GM19397 (cell line): ENCODE data around the gene CMKLR1.

Experiments used
- ATAC-seq: cut with Tn5 transposase; IDR thresholded peaks from one replicate; pipeline ENCODE4 v1.9.1; 2021; ENCODE audit warnings: mild to moderate bottlenecking, moderate library complexity; ENCODE audit not compliant: unreplicated experiment

CMKLR1 gene

GRCh38 chr12:108337235-108338223 lies 1.6 kb downstream of the CMKLR1 start:
- no peak for ATAC-seq

GRCh38 chr12:108335349-108336119 lies 3.6 kb downstream of the CMKLR1 start:
- peak; percentile 44 for ATAC-seq

GRCh38 chr12:108333898-108334699 lies 5.0 kb downstream of the CMKLR1 start:
- ATAC-seq: no peak

GRCh38 chr12:108332791-108333382 lies 6.2 kb downstream of the CMKLR1 start:
- no peak for ATAC-seq

GRCh38 chr12:108328420-108328819 lies 10.7 kb downstream of the CMKLR1 start:
- no peak for ATAC-seq

- ATAC-seq: no peak
Observed at GRCh38 chr12:108327621-108328344, 11.3 kb downstream of the CMKLR1 start.

- no peak for ATAC-seq
Observed at GRCh38 chr12:108326254-108326750, 12.8 kb downstream of the CMKLR1 start.

- ATAC-seq: no peak
Observed at GRCh38 chr12:108325549-108325948, 13.6 kb downstream of the CMKLR1 start.

GRCh38 chr12:108325018-108325358 lies 14.1 kb downstream of the CMKLR1 start:
- ATAC-seq: no peak

GRCh38 chr12:108324351-108325017 lies 14.6 kb downstream of the CMKLR1 start:
- no peak for ATAC-seq

- ATAC-seq: no peak
Observed at GRCh38 chr12:108323581-108323980, 15.5 kb downstream of the CMKLR1 start.

GRCh38 chr12:108322998-108323397 lies 16.1 kb downstream of the CMKLR1 start:
- no peak for ATAC-seq

- no peak for ATAC-seq
Observed at GRCh38 chr12:108321688-108322087, 17.4 kb downstream of the CMKLR1 start.

- no peak for ATAC-seq
Observed at GRCh38 chr12:108320507-108321293, 18.4 kb downstream of the CMKLR1 start.

- ATAC-seq: no peak
Observed at GRCh38 chr12:108319277-108320234, 19.6 kb downstream of the CMKLR1 start.

- ATAC-seq: no peak
Observed at GRCh38 chr12:108318472-108319275, 20.4 kb downstream of the CMKLR1 start.
